DOHH2 (cell line): ENCODE measurements around the gene COBLL1.

ENCODE experiments used
- H3F3A ChIP-seq: fragments of 200-600 bp; sonication (generic), shearing (Covaris generic); 2 replicates; pipeline ENCODE4 v1.6.0; 2016; ENCODE audit warnings: antibody characterized with exemption, mild to moderate bottlenecking; ENCODE audit not compliant: control insufficient read depth, insufficient read depth
- H3K27ac ChIP-seq: fragments of 200-600 bp; sonication (generic); 2 replicates; pipeline ENCODE4 v1.5.1; 2014; ENCODE audit warnings: low read depth, mild to moderate bottlenecking, low read length, moderate library complexity
- H3K27me3 ChIP-seq: fragments of 200-600 bp; sonication (generic); 2 replicates; pipeline ENCODE4 v1.6.1; 2014; ENCODE audit warnings: mild to moderate bottlenecking, low read length, mixed read lengths; ENCODE audit not compliant: control insufficient read depth
- H3K36me3 ChIP-seq: fragments of 200-600 bp; sonication (generic); 2 replicates; pipeline ENCODE4 v1.6.1; 2014; ENCODE audit warnings: mild to moderate bottlenecking, low read length, moderate library complexity, mixed read lengths; ENCODE audit not compliant: control insufficient read depth
- H3K4me1 ChIP-seq: fragments of 200-600 bp; sonication (generic); 2 replicates; pipeline ENCODE4 v1.6.1; 2014; ENCODE audit warnings: mild to moderate bottlenecking, low read length, mixed read lengths; ENCODE audit not compliant: control insufficient read depth
- H3K4me2 ChIP-seq: fragments of 200-600 bp; sonication (generic); 2 replicates; pipeline ENCODE4 v1.6.0; 2014; ENCODE audit warnings: mild to moderate bottlenecking, low read length, moderate library complexity
- H3K4me3 ChIP-seq: fragments of 200-600 bp; sonication (generic); 2 replicates; pipeline ENCODE4 v1.5.1; 2014; ENCODE audit warnings: mild to moderate bottlenecking, low read length, mixed read lengths
- H3K79me2 ChIP-seq: fragments of 200-600 bp; sonication (generic); 2 replicates; pipeline ENCODE4 v1.6.1; 2014; ENCODE audit warnings: mild to moderate bottlenecking, low read length, mixed read lengths; ENCODE audit not compliant: control insufficient read depth
- H3K9me2 ChIP-seq: fragments of 200-600 bp; sonication (generic); replicated peaks from 2 replicates; pipeline ENCODE4 v1.6.1; 2014; ENCODE audit warnings: mild to moderate bottlenecking, low read length, mixed read lengths; ENCODE audit not compliant: control insufficient read depth
- H3K9me3 ChIP-seq: fragments of 200-600 bp; sonication (generic); 2 replicates; pipeline ENCODE4 v1.6.1; 2014; ENCODE audit warnings: antibody characterized with exemption, low read length, mixed read lengths; ENCODE audit not compliant: control insufficient read depth, insufficient read depth
- H4K20me1 ChIP-seq: fragments of 200-600 bp; sonication (generic); 2 replicates; pipeline ENCODE4 v1.6.0; 2014; ENCODE audit warnings: low read depth, mild to moderate bottlenecking, antibody characterized with exemption, low read length, moderate library complexity; ENCODE audit not compliant: control insufficient read depth, insufficient read depth
- CTCF ChIP-seq: fragments of 200-600 bp; sonication (generic); IDR thresholded peaks from one replicate; pipeline ENCODE4 v1.5.1; 2014; ENCODE audit warnings: antibody characterized with exemption, mild to moderate bottlenecking, low read depth, low read length; ENCODE audit not compliant: poor library complexity, severe bottlenecking
- EZH2phosphoT487 ChIP-seq: fragments of 200-600 bp; sonication (generic); IDR thresholded peaks from 2 replicates; pipeline ENCODE4 v1.6.1; 2017; ENCODE audit warnings: borderline replicate concordance, mild to moderate bottlenecking, antibody characterized with exemption, low read length, moderate library complexity, mixed read lengths

COBLL1 gene

GRCh38 chr2:164693834-164694233, 147.8 kb downstream of the COBLL1 start:
- H3K79me2 ChIP-seq: no peaks in the 10 kb centered on the region
- H3K4me2 ChIP-seq: no peak overlapping the region
- no peak overlapping the region for H3K27ac ChIP-seq
- H3K36me3 ChIP-seq: peaks cover 11% of the 10 kb centered on the region; the same call in 1 of the 2 replicates
- no peaks in the 10 kb centered on the region for H3K9me3 ChIP-seq
- H3K4me3 ChIP-seq: no peak overlapping the region
- TF ChIP-seq EZH2phosphoT487 (no peak), CTCF (no peak)
- H3K4me1 ChIP-seq: no peaks in the 10 kb centered on the region
- no peaks in the 10 kb centered on the region for H4K20me1 ChIP-seq
- no peaks in the 10 kb centered on the region for H3K27me3 ChIP-seq
- H3F3A ChIP-seq: no peaks in the 10 kb centered on the region
- no peaks in the 10 kb centered on the region for H3K9me2 ChIP-seq

GRCh38 chr2:164693390-164693789, 148.2 kb downstream of the COBLL1 start:
- Histone ChIP-seq H3K9me2 (no peaks in the 10 kb centered on the region), H3K9me3 (no peaks in the 10 kb centered on the region), H3F3A (no peaks in the 10 kb centered on the region), H3K27ac (no peak overlapping the region), H3K4me1 (no peaks in the 10 kb centered on the region), H3K79me2 (no peaks in the 10 kb centered on the region), H3K27me3 (no peaks in the 10 kb centered on the region), H3K4me2 (no peak overlapping the region), H3K36me3 (peaks cover 11% of the 10 kb centered on the region; the same call in 1 of the 2 replicates), H4K20me1 (no peaks in the 10 kb centered on the region), H3K4me3 (no peak overlapping the region)
- no peak for TF ChIP-seq EZH2phosphoT487
- no peak for TF ChIP-seq CTCF

- no peaks in the 10 kb centered on the region for H3K4me1 ChIP-seq
- no peak overlapping the region for H3K4me3 ChIP-seq
- H3F3A ChIP-seq: no peaks in the 10 kb centered on the region
- no peaks in the 10 kb centered on the region for H3K27me3 ChIP-seq
- TF ChIP-seq EZH2phosphoT487: no peak
- no peak for TF ChIP-seq CTCF
- H3K36me3 ChIP-seq: peaks cover 11% of the 10 kb centered on the region; the same call in 1 of the 2 replicates
- H3K79me2 ChIP-seq: no peaks in the 10 kb centered on the region
- no peak overlapping the region for H3K4me2 ChIP-seq
- H4K20me1 ChIP-seq: no peaks in the 10 kb centered on the region
- H3K9me2 ChIP-seq: no peaks in the 10 kb centered on the region
- no peaks in the 10 kb centered on the region for H3K9me3 ChIP-seq
- H3K27ac ChIP-seq: no peak overlapping the region
Observed at GRCh38 chr2:164692958-164693357, 148.7 kb downstream of the COBLL1 start.
